Measurements from ENCODE around the gene SLC8A2.
"Not testable (repeated sequence)": the region's sequence is repeated elsewhere in the genome, so short reads cannot be mapped to it uniquely, and the experiment has no call there.

The SLC8A2 gene

GRCh38 chr19:47416643-47416985, 55.1 kb downstream of the SLC8A2 start:
- in situ Hi-C loops (cut with MboI; ENCODE audit: low sequenced_read_pairs, unreplicated experiment): loop anchor here (10.0 kb wide), 1 partner anchor 122 kb away; no protein-coding TSS in a partner anchor
- TF ChIP-seq CTCF (IDR thresholded peaks at IDR 0.05; ENCODE audit: borderline replicate concordance, control extremely low read depth, extremely low read depth, insufficient read depth, missing control alignments): no peak
- DNase-seq (ENCODE audit: low spot score): no peak

GRCh38 chr19:47415953-47416642, 55.6 kb downstream of the SLC8A2 start:
- DNase-seq (ENCODE audit: low spot score): no peak
- in situ Hi-C loops (cut with MboI; ENCODE audit: low sequenced_read_pairs, unreplicated experiment): loop anchor here (10.0 kb wide), 1 partner anchor 121 kb away; no protein-coding TSS in a partner anchor
- TF ChIP-seq CTCF (IDR thresholded peaks at IDR 0.05; ENCODE audit: borderline replicate concordance, control extremely low read depth, extremely low read depth, insufficient read depth, missing control alignments): no peak

- no peak for DNase-seq (ENCODE audit: low spot score)
- TF ChIP-seq CTCF (IDR thresholded peaks at IDR 0.05; ENCODE audit: borderline replicate concordance, control extremely low read depth, extremely low read depth, insufficient read depth, missing control alignments): no peak
- in situ Hi-C loops (cut with MboI; ENCODE audit: low sequenced_read_pairs, unreplicated experiment): loop anchor here (10.0 kb wide), 1 partner anchor 120 kb away; no protein-coding TSS in a partner anchor
These were observed 57.2 kb downstream of the SLC8A2 start for GRCh38 chr19:47414469-47414868.

- no peak for TF ChIP-seq CTCF (IDR thresholded peaks at IDR 0.05; ENCODE audit: borderline replicate concordance, control extremely low read depth, extremely low read depth, insufficient read depth, missing control alignments)
- in situ Hi-C loops (cut with MboI; ENCODE audit: low sequenced_read_pairs, unreplicated experiment): loop anchor here (10.0 kb wide), 1 partner anchor 119 kb away; no protein-coding TSS in a partner anchor
- DNase-seq (ENCODE audit: low spot score): no peak
These were observed 57.8 kb downstream of the SLC8A2 start for GRCh38 chr19:47413941-47414340.

GRCh38 chr19:47411696-47412095, 60.0 kb downstream of the SLC8A2 start:
- not testable (repeated sequence) for DNase-seq (ENCODE audit: low spot score)
- in situ Hi-C loops (cut with MboI; ENCODE audit: low sequenced_read_pairs, unreplicated experiment): loop anchor here (10.0 kb wide), 1 partner anchor 117 kb away; no protein-coding TSS in a partner anchor

- in situ Hi-C loops (cut with MboI; ENCODE audit: low sequenced_read_pairs, unreplicated experiment): loop anchor here (10.0 kb wide), 1 partner anchor 116 kb away; no protein-coding TSS in a partner anchor
- DNase-seq (ENCODE audit: low spot score): no peak
- TF ChIP-seq CTCF (IDR thresholded peaks at IDR 0.05; ENCODE audit: borderline replicate concordance, control extremely low read depth, extremely low read depth, insufficient read depth, missing control alignments): no peak
These were observed 60.6 kb downstream of the SLC8A2 start for GRCh38 chr19:47411101-47411500.

GRCh38 chr19:47408156-47408938, 63.3 kb downstream of the SLC8A2 start:
- TF ChIP-seq CTCF (IDR thresholded peaks at IDR 0.05; ENCODE audit: borderline replicate concordance, control extremely low read depth, extremely low read depth, insufficient read depth, missing control alignments): no peak
- in situ Hi-C loops (cut with MboI; ENCODE audit: low sequenced_read_pairs, unreplicated experiment): no loop called here
- DNase-seq (ENCODE audit: low spot score): no peak
